Measurements from ENCODE around the gene FAM204A.

Gene FAM204A

DNA sequence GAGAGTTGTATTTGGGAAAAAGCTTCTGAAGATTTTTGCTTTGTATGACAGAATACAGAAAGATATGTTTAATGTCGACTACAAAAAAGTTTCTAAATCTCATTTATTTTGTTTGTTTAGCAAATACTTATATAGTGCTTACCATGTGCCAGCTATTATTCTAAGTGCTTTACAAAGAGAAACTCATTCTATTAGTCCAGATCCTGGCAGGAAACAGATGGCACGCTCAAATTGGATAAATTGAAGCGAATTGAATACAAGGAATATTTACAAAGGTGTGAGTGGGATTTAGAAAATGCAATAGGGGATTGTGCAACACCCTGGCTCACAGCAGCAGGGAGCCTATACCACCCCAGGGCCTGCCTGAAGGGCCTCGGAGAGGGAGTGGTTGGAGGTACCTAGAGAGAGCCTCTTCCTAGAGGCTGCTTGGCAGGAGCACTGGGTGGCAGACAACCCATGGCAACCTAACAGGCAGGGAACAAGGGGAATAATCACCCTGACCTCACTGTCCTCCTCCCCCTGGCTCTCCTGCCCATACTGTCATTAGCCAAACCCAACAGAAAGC, 27.6 kb upstream of the FAM204A start:
- H3K36me3 ChIP-seq (ENCODE audit: low read length), result no peaks in the 10 kb centered on the region

DNA sequence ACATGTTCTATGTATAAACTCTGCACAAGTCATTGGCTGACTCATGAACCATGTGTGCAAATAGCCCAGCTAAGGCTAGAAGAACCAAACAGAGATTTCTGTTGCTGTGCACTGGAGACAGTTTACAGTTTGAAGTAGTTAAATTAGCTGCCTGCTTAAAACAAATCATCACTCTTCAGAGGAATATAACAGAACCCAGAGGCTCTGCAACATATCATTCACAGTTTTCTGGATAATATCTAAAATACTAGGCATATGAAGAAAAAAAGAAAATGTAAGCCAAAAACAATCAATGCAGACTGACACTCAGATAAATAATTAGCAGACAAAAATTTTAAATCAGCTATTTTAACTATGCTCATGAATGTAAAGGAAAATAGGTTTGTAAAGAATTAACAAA, 23.6 kb upstream of the FAM204A start:
- Histone ChIP-seq H3K9ac (ENCODE audit: low read length) (no peak overlapping the region), H3K27ac (ENCODE audit: low read depth, low read length) (no peak overlapping the region), H3K9me2 (replicated peaks; ENCODE audit: insufficient read depth, low read length) (no peaks in the 10 kb centered on the region), H3K27me3 (ENCODE audit: low read length) (no peaks in the 10 kb centered on the region), H3K4me3 (ENCODE audit: insufficient read depth, low read length, poor library complexity, severe bottlenecking) (no peak overlapping the region), H3K79me2 (ENCODE audit: insufficient read depth, low read length) (no peaks in the 10 kb centered on the region), H3K4me2 (ENCODE audit: low read depth, low read length, poor library complexity, severe bottlenecking) (no peak overlapping the region), H3F3A (ENCODE audit: insufficient read depth) (no peaks in the 10 kb centered on the region), H4K20me1 (ENCODE audit: low read depth, low read length) (no peaks in the 10 kb centered on the region), H3K9me3 (ENCODE audit: insufficient read depth, low read length) (no peaks in the 10 kb centered on the region), H3K36me3 (ENCODE audit: low read length) (no peaks in the 10 kb centered on the region), H2AFZ (ENCODE audit: low read depth, low read length, severe bottlenecking) (no peak overlapping the region)
- TF ChIP-seq, protein P1, sequence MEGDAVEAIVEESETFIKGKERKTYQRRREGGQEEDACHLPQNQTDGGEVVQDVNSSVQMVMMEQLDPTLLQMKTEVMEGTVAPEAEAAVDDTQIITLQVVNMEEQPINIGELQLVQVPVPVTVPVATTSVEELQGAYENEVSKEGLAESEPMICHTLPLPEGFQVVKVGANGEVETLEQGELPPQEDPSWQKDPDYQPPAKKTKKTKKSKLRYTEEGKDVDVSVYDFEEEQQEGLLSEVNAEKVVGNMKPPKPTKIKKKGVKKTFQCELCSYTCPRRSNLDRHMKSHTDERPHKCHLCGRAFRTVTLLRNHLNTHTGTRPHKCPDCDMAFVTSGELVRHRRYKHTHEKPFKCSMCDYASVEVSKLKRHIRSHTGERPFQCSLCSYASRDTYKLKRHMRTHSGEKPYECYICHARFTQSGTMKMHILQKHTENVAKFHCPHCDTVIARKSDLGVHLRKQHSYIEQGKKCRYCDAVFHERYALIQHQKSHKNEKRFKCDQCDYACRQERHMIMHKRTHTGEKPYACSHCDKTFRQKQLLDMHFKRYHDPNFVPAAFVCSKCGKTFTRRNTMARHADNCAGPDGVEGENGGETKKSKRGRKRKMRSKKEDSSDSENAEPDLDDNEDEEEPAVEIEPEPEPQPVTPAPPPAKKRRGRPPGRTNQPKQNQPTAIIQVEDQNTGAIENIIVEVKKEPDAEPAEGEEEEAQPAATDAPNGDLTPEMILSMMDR (IDR thresholded peaks at IDR 0.05; ENCODE audit: insufficient read depth, low read length, poor library complexity, severe bottlenecking), result no peak
- no peak for TF ChIP-seq EZH2phosphoT487 (conservative IDR thresholded peaks at IDR 0.05; ENCODE audit: low read length)

More for the DNA sequence above, 27.6 kb upstream of the FAM204A start:
- Histone ChIP-seq H2AFZ (ENCODE audit: low read depth, low read length, severe bottlenecking) (no peak overlapping the region), H3K9me2 (replicated peaks; ENCODE audit: insufficient read depth, low read length) (no peaks in the 10 kb centered on the region), H3K9ac (ENCODE audit: low read length) (no peak overlapping the region), H3K4me3 (ENCODE audit: insufficient read depth, low read length, poor library complexity, severe bottlenecking) (no peak overlapping the region), H3K79me2 (ENCODE audit: insufficient read depth, low read length) (no peaks in the 10 kb centered on the region), H3K27ac (ENCODE audit: low read depth, low read length) (no peak overlapping the region), H3K9me3 (ENCODE audit: insufficient read depth, low read length) (no peaks in the 10 kb centered on the region), H3K4me2 (ENCODE audit: low read depth, low read length, poor library complexity, severe bottlenecking) (no peak overlapping the region), H3K27me3 (ENCODE audit: low read length) (no peaks in the 10 kb centered on the region), H4K20me1 (ENCODE audit: low read depth, low read length) (no peaks in the 10 kb centered on the region), H3F3A (ENCODE audit: insufficient read depth) (no peaks in the 10 kb centered on the region)
- no peak for TF ChIP-seq EZH2phosphoT487 (conservative IDR thresholded peaks at IDR 0.05; ENCODE audit: low read length)
- TF ChIP-seq, protein P1 (IDR thresholded peaks at IDR 0.05; ENCODE audit: insufficient read depth, low read length, poor library complexity, severe bottlenecking), result no peak

DNA sequence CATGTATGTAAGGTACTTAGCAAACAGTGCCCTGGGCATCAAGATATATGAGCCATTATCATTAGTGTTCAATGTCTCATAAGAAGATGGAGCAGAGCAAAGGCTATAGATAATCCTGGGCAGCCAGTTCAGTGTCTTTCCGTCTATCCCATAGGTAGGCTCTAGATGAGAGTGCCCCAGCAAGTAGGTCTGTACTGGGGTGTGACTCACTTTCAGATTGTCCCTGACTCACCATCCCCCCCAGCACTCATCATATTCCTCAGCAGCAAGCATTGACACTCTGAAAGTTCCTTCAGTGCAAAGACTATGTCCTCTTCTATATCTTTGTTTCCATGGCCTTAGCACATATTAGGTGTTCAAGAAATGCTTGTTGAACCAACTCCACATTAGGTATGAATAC, 20.0 kb upstream of the FAM204A start:
- no peak overlapping the region for H3K27ac ChIP-seq (ENCODE audit: low read depth, low read length)
- no peak overlapping the region for H3K4me2 ChIP-seq (ENCODE audit: low read depth, low read length, poor library complexity, severe bottlenecking)
- no peak overlapping the region for H3K9ac ChIP-seq (ENCODE audit: low read length)
- no peaks in the 10 kb centered on the region for H3K9me2 ChIP-seq (replicated peaks; ENCODE audit: insufficient read depth, low read length)
- no peaks in the 10 kb centered on the region for H3F3A ChIP-seq (ENCODE audit: insufficient read depth)
- 0 out of 2 replicates have a peak, but pooled peaks cover 3% of the 10 kb centered on the region for H3K27me3 ChIP-seq (ENCODE audit: low read length)
- no peaks in the 10 kb centered on the region for H3K79me2 ChIP-seq (ENCODE audit: insufficient read depth, low read length)
- no peak overlapping the region for H3K4me3 ChIP-seq (ENCODE audit: insufficient read depth, low read length, poor library complexity, severe bottlenecking)
- TF ChIP-seq EZH2phosphoT487 (conservative IDR thresholded peaks at IDR 0.05; ENCODE audit: low read length), result no peak
- TF ChIP-seq, protein P1 (IDR thresholded peaks at IDR 0.05; ENCODE audit: insufficient read depth, low read length, poor library complexity, severe bottlenecking), result no peak
- H2AFZ ChIP-seq (ENCODE audit: low read depth, low read length, severe bottlenecking), result no peak overlapping the region
- no peaks in the 10 kb centered on the region for H3K36me3 ChIP-seq (ENCODE audit: low read length)
- H3K9me3 ChIP-seq (ENCODE audit: insufficient read depth, low read length), result no peaks in the 10 kb centered on the region
- no peaks in the 10 kb centered on the region for H4K20me1 ChIP-seq (ENCODE audit: low read depth, low read length)
